NCI-H1436 (cell line): ENCODE measurements around the gene HEXIM1.

ENCODE experiments used
- DNase-seq: peaks from one replicate; lab custom pipeline; 2025; lab: John Stamatoyannopoulos, UW

The HEXIM1 gene

GRCh38 chr17:45130681-45131615, 17.3 kb upstream of the HEXIM1 start:
- DNase-seq, result no peak

GRCh38 chr17:45131616-45132319, 16.5 kb upstream of the HEXIM1 start:
- DNase-seq, result peak; percentile 27

- no peak for DNase-seq
These were observed 16.0 kb upstream of the HEXIM1 start, which contains the start of gene PLCD3 for GRCh38 chr17:45132320-45132571. PLCD3 (minus strand) TSS chr17:45132515; CDS start chr17:45132410, 105 bp downstream.

DNA sequence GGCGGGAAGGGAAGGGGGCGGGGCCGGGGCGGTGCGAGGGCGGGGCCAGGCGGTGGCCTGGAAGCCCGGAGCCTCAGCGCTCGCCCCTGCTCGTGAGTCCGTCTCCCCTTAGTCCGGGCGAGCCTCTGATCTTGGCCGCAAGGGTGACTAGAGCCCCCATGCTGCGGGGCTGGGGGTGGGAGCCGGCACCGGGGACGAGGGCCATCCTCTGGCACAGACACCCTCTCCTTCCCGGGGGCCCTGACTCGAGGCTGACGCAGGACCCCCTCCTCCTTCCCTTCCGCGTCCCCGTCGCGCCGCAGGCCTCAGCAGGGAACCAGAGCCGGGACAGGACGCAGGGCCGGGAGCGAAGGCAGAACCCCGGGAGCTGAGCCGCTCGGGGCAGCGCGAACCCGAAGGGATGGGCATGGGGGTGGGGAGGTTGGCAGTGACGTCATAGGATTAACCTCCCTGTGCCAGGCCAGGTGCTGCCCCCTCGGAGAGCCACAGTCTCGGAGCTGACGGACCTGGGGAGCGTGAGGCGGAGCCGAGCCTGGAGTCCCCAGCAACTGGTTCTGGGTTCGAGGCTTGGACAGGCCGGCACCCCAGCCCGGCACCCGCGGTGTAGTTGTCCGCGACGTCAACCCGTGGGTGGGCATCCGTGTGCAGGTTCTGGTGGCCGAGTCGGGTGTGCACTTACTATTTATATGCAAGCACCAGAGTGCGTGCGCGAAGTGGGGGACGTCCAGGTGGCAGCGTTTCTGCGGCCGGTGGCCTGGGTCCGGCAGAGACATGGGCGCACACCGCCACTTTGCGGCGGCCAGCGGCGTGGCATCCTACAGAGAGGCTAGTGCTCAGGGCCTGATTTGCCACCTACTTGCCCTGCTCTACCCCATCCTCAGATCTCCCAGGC, 15.5 kb upstream of the HEXIM1 start:
- DNase-seq, result peak; percentile 75

DNA sequence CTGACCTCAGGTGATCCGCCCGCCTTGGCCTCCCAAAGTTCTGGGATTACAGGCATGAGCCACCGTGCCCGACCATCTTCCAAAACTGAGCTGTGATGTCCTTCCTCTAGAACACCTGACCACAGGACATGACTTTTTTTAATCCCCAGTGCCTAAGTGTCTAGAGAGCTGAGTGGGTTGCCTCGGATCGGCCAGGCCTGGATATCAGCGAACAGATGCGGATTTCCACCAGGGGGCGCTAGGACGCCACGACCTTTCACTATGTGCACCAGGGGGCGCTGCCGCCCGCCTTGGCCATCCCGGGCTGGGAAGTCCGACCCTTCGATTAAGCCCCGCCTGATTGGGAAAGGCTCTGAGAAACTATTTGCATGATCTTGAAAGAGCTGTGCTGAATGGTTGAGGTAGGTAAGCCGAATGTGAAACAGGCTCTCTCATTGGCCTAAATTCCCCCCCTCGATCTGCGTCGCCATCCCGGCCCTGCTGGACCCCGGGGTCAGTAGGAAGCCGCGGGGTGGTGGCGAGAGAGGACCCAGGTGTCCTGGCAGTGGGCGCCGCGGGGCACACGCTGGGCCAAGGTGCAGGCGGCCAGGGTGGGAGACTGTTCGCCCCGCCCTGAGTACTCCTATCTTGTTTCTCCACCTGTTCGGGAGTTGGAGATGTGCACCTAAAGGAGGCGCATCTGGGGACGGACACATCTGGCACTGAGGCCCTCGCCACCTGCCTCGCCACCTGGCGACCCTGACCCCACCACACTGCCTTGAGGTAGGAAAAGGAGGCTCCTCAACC, 12.9 kb upstream of the HEXIM1 start, which contains the start of gene ACBD4:
TSS of gene ACBD4 (plus strand) at position 496 of the 786 bp plus-strand sequence. CDS start 458 bp downstream, outside the sequence.
- peak; percentile 99 for DNase-seq

- no peak for DNase-seq
These were observed 12.1 kb upstream of the HEXIM1 start for GRCh38 chr17:45135978-45136791.

GRCh38 chr17:45136846-45137560, 11.3 kb upstream of the HEXIM1 start:
- no peak for DNase-seq

DNA sequence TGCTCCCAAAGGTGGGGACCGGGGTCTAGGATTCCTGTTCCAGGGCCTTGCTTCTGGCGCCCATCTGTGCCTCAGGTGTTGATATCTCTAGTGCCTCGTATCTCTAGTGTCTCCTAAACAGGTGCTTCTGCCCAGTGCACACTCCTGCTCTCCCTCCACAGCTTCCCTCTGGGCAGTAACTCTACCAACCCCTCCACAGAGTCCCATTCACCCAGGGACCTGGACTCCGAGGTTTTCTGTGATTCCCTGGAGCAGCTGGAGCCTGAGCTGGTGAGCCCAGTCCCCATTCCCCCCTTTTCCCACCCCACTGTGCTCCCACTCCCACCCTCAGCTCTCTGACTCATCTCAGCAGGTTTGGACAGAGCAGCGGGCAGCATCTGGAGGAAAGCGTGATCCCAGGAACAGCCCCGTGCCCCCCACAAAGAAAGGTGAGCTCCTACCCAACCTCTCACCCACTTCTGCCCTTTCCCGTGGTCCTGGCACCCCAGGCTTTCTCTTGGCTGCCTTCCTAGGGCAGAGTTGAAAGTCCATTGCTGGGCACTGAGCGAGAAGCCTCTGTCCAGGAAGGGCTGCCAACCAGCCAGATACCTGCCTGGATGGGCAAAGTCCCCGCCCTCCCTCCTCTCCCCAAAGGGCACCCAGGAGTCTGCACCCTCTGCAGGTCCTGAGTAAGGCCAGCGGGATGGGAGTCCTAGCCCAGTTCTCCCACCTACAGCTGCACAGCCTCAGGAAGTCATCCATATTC, 10.5 kb upstream of the HEXIM1 start:
- no peak for DNase-seq

- DNase-seq, result no peak
These were observed 9.3 kb upstream of the HEXIM1 start for GRCh38 chr17:45138911-45139532.

DNA sequence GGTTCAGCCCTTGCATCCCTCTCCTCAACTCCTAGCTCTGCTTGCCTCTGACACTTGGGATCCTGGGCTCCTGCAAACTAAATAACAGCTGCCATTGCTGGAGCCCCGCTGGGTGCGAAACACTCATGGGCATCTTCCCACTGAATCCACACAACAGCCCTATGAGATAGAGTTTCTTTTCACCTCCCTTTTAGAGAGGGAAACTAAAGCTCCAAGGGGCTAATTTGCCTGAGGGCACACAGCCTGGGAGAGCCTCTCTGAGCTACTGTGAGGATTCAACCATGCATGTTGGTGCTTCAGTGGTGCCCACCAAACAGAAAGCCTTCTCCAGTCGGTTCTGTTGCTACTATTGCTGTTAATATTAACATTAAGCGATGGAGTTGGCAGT, 8.7 kb upstream of the HEXIM1 start:
- no peak for DNase-seq

- no peak for DNase-seq
These were observed 5.1 kb upstream of the HEXIM1 start for GRCh38 chr17:45143094-45143670.

DNA sequence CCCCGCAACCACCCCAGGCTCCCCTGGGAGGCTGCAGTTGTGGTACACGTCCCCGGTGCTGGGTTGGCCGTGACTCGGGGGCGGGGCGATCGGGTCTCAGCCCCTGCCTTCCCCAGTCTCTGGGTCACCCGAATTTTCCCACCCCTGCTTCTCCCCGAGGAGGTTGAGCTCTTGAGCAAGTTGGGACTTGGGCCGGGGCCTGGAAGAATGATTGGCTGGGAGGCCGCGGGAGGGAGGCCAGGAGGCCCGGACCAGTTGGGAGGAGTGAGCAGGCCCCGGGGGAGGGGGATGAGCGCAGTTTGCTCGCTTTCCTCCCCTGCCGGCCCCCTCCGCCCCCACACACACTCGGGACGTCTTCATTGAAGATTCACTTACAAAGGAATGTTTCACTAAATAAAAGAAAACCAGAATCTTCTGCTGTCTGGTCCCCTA, 4.5 kb upstream of the HEXIM1 start:
- no peak for DNase-seq

GRCh38 chr17:45144199-45145034, 3.9 kb upstream of the HEXIM1 start:
- no peak for DNase-seq

DNA sequence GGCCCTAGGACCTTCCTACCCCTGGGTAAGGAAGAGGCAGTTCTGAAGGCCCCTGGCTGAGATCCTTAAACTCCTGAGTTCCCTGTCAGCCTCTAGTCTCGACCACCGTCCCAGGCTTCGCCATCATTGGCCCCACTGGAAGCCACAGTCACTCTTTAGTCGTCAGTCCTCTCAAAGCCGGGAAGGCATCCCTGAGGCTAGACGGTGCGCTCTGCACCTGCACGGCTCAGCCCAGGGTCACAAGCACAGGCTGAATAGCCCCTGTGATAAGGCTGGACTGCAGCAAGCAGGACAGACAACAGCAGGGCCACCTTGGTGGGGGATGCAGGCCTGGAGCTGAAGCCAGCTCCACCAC, 3.3 kb upstream of the HEXIM1 start:
- no peak for DNase-seq

GRCh38 chr17:45146166-45146565, 2.1 kb upstream of the HEXIM1 start:
- DNase-seq, result no peak

DNA sequence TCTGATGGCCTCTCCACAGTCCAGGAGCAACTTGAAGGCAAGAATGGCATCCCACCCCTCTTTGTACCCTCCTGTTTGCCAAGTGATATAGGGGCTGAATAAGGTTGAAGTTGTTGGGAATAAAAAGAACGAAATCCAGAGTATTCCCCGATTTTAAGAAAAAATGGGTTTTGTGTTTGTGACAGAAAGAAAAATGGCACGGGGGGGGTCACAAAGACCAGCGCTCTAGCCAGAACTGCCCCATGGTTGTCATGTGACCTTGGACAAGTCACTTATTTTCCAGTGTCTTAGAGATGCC, 1.7 kb upstream of the HEXIM1 start:
- no peak for DNase-seq

- DNase-seq, result peak; percentile 94
These were observed 1.2 kb upstream of the HEXIM1 start for GRCh38 chr17:45146890-45147580.
